Measurements from ENCODE around the gene TIGD7. TPM values are rescaled to one million over a fixed set of nuclear protein-coding genes. Genes with fewer than 3 reads are reported as not detected.

The TIGD7 gene
- total and polyA plus RNA-seq, 3 experiments from 2014 or later: 4.9 to 5.2 (median 5.1) TPM

DNA sequence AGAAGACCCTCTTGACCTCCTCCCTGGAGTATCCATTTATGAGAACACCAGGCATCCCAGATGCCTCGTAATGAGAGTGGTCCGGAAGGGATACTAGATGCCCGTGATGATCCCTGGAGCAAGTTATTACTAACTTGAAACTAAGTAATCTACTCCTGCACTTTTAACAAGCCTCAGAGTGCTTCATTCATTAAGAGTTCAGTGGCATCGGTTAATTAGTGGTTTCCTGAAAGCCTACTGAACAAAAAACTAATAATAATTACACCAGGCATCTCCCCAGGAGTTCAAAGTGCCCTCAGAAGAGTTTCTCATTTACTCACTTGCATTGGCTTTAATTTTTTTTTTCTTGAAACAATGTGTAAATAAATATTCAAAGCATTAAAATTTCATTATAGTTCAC is 22.3 kb upstream of the TIGD7 start:
- Histone ChIP-seq H3K36me3 (ENCODE audit: insufficient read depth, low read length) (no peaks in the 10 kb centered on the region), H3K4me1 (ENCODE audit: insufficient read depth, low read length) (no peaks in the 10 kb centered on the region), H3K9me3 (ENCODE audit: low read length) (peaks cover 7% of the 10 kb centered on the region), H3K27ac (ENCODE audit: low read depth, low read length) (no peak overlapping the region), H3K4me3 (ENCODE audit: low read length) (no peak overlapping the region), H3K27me3 (ENCODE audit: insufficient read depth, low read length, poor library complexity, severe bottlenecking) (no peaks in the 10 kb centered on the region)
- Mint-ChIP-seq H3K4me1 (no peaks in the 10 kb centered on the region), H3K27ac (no peak overlapping the region), H3K36me3 (peaks cover 0 to 34% (median 1%) of the 10 kb centered on the region in 3 donors), H3K9me3 (peaks cover 11 to 48% (median 22%) of the 10 kb centered on the region in 5 donors), H3K27me3 (peaks cover 0 to 2% of the 10 kb centered on the region in 2 donors), H3K4me3 (no peak overlapping the region)
- POLR2A ChIA-PET: no interaction called here
- CTCF ChIA-PET: no interaction called here
- DNase-seq: no peak

DNA sequence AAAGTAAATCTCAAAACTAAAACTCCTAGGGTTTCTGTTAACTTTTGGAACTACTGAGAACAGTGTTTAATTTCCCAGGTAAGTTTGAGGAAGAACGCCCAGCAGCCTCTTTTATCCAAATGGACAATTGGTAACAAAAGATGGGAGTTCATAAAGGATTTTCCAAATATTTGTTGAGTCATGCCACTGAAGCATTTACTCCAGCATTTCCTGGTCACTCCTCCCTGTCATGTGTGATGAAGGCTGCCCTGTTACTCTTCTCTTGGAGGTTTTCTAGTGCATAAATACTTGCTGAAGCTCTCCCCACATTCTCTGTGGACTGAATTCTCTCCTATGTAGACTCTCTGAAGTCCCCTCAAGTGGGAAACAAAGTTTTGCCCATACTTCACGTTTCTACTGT is 16.6 kb upstream of the TIGD7 start:
- no peaks in the 10 kb centered on the region for H3K4me1 Mint-ChIP-seq
- peaks cover 15% of the 10 kb centered on the region for H3K36me3 ChIP-seq (ENCODE audit: insufficient read depth, low read length)
- no peak overlapping the region for H3K27ac ChIP-seq (ENCODE audit: low read depth, low read length)
- peaks cover 31 to 83% (median 70%) of the 10 kb centered on the region in 5 donors for H3K9me3 Mint-ChIP-seq
- DNase-seq: no peak
- no peak overlapping the region for H3K4me3 Mint-ChIP-seq
- H3K27me3 Mint-ChIP-seq: peaks cover 0 to 2% of the 10 kb centered on the region in 2 donors
- POLR2A ChIA-PET: no interaction called here
- H3K36me3 Mint-ChIP-seq: peaks cover 16 to 51% (median 31%) of the 10 kb centered on the region in 3 donors
- CTCF ChIA-PET: interaction anchor here (0.6 kb wide), 1 partner anchor 34 kb away, joined by 3 read pairs; no protein-coding TSS in a partner anchor
- H3K27me3 ChIP-seq (ENCODE audit: insufficient read depth, low read length, poor library complexity, severe bottlenecking): no peaks in the 10 kb centered on the region
- H3K4me1 ChIP-seq (ENCODE audit: insufficient read depth, low read length): no peaks in the 10 kb centered on the region
- no peak overlapping the region for H3K4me3 ChIP-seq (ENCODE audit: low read length)
- peaks cover 51% of the 10 kb centered on the region for H3K9me3 ChIP-seq (ENCODE audit: low read length)
- peak overlapping the region in 1 of 8 donors; percentile 36 for H3K27ac Mint-ChIP-seq

DNA sequence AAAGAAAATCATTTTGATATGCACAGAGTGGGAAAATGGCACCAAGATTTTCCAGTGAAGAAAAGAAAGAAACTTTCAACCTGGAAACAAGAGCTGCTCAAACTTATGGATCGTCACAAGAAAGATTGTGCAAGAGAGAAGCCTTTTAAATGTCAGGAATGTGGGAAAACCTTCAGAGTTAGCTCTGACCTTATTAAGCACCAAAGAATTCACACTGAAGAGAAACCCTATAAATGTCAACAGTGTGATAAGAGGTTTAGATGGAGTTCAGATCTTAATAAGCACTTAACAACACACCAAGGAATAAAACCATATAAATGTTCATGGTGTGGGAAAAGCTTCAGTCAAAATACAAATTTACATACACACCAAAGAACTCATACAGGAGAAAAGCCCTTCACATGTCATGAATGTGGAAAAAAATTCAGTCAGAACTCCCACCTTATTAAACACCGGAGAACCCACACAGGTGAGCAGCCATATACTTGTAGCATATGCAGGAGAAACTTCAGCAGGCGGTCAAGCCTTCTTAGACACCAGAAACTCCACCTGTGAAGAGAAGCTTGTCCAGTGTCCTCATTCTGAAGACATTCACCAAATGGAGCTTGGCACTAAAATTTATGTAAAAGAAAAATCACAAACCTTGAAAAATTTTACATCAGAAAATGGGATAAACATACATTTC is 12.2 kb upstream of the TIGD7 start:
- Mint-ChIP-seq H3K9me3 (peaks cover 43 to 96% (median 87%) of the 10 kb centered on the region in 5 donors), H3K27me3 (no peaks in the 10 kb centered on the region), H3K27ac (no peak overlapping the region), H3K36me3 (peaks cover 46 to 76% (median 72%) of the 10 kb centered on the region in 3 donors), H3K4me3 (no peak overlapping the region), H3K4me1 (no peaks in the 10 kb centered on the region)
- ChIA-PET POLR2A (interaction anchor here (2.0 kb wide), 1 partner anchor 12 kb away, joined by 5 read pairs; the partner anchor contains the start of genes TIGD7 and ZNF75A), CTCF (interaction anchor here (1.4 kb wide), 1 partner anchor 12 kb away, joined by 3 read pairs; the partner anchor contains the start of gene ZNF75A)
- Histone ChIP-seq H3K27ac (ENCODE audit: low read depth, low read length) (no peak overlapping the region), H3K4me1 (ENCODE audit: insufficient read depth, low read length) (no peaks in the 10 kb centered on the region), H3K4me3 (ENCODE audit: low read length) (peak overlapping the region; percentile 30), H3K36me3 (ENCODE audit: insufficient read depth, low read length) (peaks cover 39% of the 10 kb centered on the region), H3K27me3 (ENCODE audit: insufficient read depth, low read length, poor library complexity, severe bottlenecking) (no peaks in the 10 kb centered on the region), H3K9me3 (ENCODE audit: low read length) (peaks cover 82% of the 10 kb centered on the region)
- no peak for DNase-seq

DNA sequence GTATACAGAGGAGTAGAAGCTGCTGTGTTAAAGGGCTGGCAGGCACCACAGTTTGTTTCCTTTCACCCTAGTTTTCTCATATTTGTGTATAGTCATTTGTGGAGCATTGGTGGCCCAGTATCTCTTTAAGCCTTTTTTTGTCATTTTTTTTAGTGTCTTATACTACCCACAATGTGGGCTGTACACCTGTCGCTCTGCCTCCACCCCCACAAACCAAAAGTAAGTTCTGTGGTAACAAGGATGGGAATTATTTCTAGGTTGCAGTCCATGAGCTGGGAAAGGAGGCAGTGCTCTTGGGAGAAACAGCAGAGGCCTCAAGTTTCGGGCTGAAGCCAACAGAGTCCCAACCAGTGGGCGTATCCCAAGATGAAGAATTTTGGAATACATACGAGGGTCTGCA is 6.3 kb upstream of the TIGD7 start:
- Mint-ChIP-seq H3K36me3 (peaks cover 45 to 82% (median 81%) of the 10 kb centered on the region in 3 donors), H3K4me1 (peaks cover 4 to 16% (median 13%) of the 10 kb centered on the region in 3 donors), H3K27ac (no peak overlapping the region), H3K27me3 (no peaks in the 10 kb centered on the region), H3K9me3 (peaks cover 28 to 84% (median 74%) of the 10 kb centered on the region in 5 donors), H3K4me3 (no peak overlapping the region)
- no peak for DNase-seq
- Histone ChIP-seq H3K27me3 (ENCODE audit: insufficient read depth, low read length, poor library complexity, severe bottlenecking) (no peaks in the 10 kb centered on the region), H3K4me1 (ENCODE audit: insufficient read depth, low read length) (peaks cover 5% of the 10 kb centered on the region), H3K27ac (ENCODE audit: low read depth, low read length) (no peak overlapping the region), H3K9me3 (ENCODE audit: low read length) (peaks cover 52% of the 10 kb centered on the region), H3K36me3 (ENCODE audit: insufficient read depth, low read length) (peaks cover 35% of the 10 kb centered on the region), H3K4me3 (ENCODE audit: low read length) (no peak overlapping the region)
- POLR2A ChIA-PET: no interaction called here
- CTCF ChIA-PET: no interaction called here

DNA sequence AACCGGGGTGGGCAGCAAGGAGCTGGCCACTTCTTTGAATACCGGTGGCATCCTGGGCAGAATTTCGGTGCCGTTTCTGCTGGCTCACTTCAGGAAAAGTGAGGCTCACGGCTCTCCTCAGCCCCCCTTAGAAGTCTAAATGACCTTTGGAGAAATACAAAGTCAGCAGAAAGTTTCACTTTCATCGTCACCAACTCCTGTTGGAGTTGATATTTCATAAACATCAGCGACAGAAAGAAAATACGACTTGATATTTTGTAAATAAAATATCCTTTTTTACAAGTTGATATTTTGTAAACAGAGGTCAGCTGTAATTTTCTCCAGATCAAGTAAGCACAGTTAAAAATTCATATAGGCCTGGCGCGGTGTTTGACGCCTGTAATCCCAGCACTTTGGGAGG is 848 bp upstream of the TIGD7 start:
- Mint-ChIP-seq H3K27me3 (no peaks in the 10 kb centered on the region), H3K9me3 (peaks cover 12 to 53% (median 47%) of the 10 kb centered on the region in 5 donors), H3K36me3 (peaks cover 18 to 57% (median 46%) of the 10 kb centered on the region in 3 donors), H3K4me3 (peak overlapping the region; percentile 76 to 93 (median 85)), H3K27ac (peak overlapping the region in 7 of 8 donors; percentile 63 to 89 (median 79)), H3K4me1 (peaks cover 16 to 38% (median 24%) of the 10 kb centered on the region in 3 donors)
- ChIA-PET POLR2A (interaction anchor here (0.6 to 3.0 kb wide), 10 partner anchors 10 to 195 kb away, joined by 3 to 21 read pairs (median 4); partner anchors contain the start of genes CLUAP1, ZNF174, ZNF263 and ZSCAN32), CTCF (interaction anchor here (0.9 to 1.8 kb wide), 4 partner anchors 11 to 95 kb away, joined by 3 to 6 read pairs (median 3); partner anchors contain the start of genes ZNF174, ZNF263 and ZSCAN32)
- peak overlapping the region; percentile 72 for H3K4me3 ChIP-seq (ENCODE audit: low read length)
- H3K36me3 ChIP-seq (ENCODE audit: insufficient read depth, low read length): peaks cover 14% of the 10 kb centered on the region
- no peaks in the 10 kb centered on the region for H3K27me3 ChIP-seq (ENCODE audit: insufficient read depth, low read length, poor library complexity, severe bottlenecking)
- no peak overlapping the region for H3K27ac ChIP-seq (ENCODE audit: low read depth, low read length)
- no peak for DNase-seq
- peaks cover 19% of the 10 kb centered on the region for H3K9me3 ChIP-seq (ENCODE audit: low read length)
- peaks cover 18% of the 10 kb centered on the region for H3K4me1 ChIP-seq (ENCODE audit: insufficient read depth, low read length)

DNA sequence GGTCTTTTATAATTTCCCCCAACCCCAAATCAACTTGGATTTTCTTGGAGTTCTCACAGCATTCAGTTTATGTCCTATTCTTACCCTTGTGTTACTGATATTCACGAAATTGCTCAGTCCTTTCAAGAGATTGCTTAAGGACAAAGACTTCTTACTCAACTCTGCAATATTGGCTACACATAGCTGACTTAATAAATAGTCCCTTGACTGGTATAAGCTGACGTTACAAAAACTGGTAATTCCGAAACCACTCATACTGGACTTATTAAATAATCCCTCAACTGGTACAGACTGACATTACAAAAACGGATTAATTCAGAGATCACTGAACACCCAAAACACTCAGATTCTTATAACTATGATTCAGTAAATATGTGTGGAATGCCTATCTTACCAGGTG is 860 bp downstream of the TIGD7 start:
- Histone ChIP-seq H3K36me3 (ENCODE audit: insufficient read depth, low read length) (peaks cover 14% of the 10 kb centered on the region), H3K27me3 (ENCODE audit: insufficient read depth, low read length, poor library complexity, severe bottlenecking) (no peaks in the 10 kb centered on the region), H3K4me1 (ENCODE audit: insufficient read depth, low read length) (peaks cover 18% of the 10 kb centered on the region), H3K27ac (ENCODE audit: low read depth, low read length) (no peak overlapping the region), H3K9me3 (ENCODE audit: low read length) (peaks cover 20% of the 10 kb centered on the region), H3K4me3 (ENCODE audit: low read length) (peak overlapping the region; percentile 72)
- Mint-ChIP-seq H3K27ac (peak overlapping the region in 7 of 8 donors; percentile 21 to 90 (median 87)), H3K4me3 (peak overlapping the region; percentile 79 to 93 (median 85)), H3K27me3 (no peaks in the 10 kb centered on the region), H3K9me3 (peaks cover 13 to 53% (median 48%) of the 10 kb centered on the region in 5 donors), H3K36me3 (peaks cover 26 to 61% (median 53%) of the 10 kb centered on the region in 3 donors), H3K4me1 (peaks cover 16 to 38% (median 24%) of the 10 kb centered on the region in 3 donors)
- no peak for DNase-seq
- POLR2A ChIA-PET: interaction anchor here (0.6 to 3.0 kb wide), 6 partner anchors 12 to 456 kb away, joined by 3 to 21 read pairs (median 6); partner anchors contain the start of genes ZNF174, ZNF263 and ZSCAN32
- CTCF ChIA-PET: interaction anchor here (1.1 to 1.5 kb wide), 2 partner anchors 19 to 21 kb away, joined by 3 to 5 read pairs; partner anchors contain the start of gene ZNF263

DNA sequence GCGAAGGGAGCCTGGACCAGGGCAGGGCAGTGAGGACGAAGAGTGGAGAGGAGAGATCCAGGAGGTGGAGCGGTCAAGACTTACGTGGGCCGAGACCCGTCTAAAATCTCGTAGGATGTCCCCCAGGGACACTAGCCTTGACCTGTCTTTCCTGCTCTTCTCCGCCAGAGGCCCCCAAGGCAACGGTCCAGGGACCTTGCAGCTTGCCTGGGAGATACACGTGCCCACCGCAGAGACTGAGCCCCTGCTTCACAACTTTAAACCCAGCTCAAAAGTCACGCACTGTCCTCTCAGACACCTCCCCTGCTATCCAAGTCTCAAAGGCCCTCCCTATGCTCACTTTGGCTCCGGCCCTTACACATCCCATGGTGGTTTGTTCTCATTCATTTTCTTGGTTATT is 9.4 kb downstream of the TIGD7 start:
- Histone ChIP-seq H3K36me3 (ENCODE audit: insufficient read depth, low read length) (peaks cover 13% of the 10 kb centered on the region), H3K4me1 (ENCODE audit: insufficient read depth, low read length) (no peaks in the 10 kb centered on the region), H3K27me3 (ENCODE audit: insufficient read depth, low read length, poor library complexity, severe bottlenecking) (no peaks in the 10 kb centered on the region), H3K27ac (ENCODE audit: low read depth, low read length) (no peak overlapping the region), H3K9me3 (ENCODE audit: low read length) (peaks cover 29% of the 10 kb centered on the region), H3K4me3 (ENCODE audit: low read length) (no peak overlapping the region)
- Mint-ChIP-seq H3K36me3 (peaks cover 29 to 69% (median 62%) of the 10 kb centered on the region in 3 donors), H3K27ac (peak overlapping the region in 1 of 8 donors; percentile 13), H3K4me3 (no peak overlapping the region), H3K9me3 (peaks cover 23 to 81% (median 72%) of the 10 kb centered on the region in 5 donors), H3K27me3 (no peaks in the 10 kb centered on the region), H3K4me1 (peaks cover 5 to 12% (median 7%) of the 10 kb centered on the region in 3 donors)
- POLR2A ChIA-PET: no interaction called here
- CTCF ChIA-PET: no interaction called here
- no peak for DNase-seq

DNA sequence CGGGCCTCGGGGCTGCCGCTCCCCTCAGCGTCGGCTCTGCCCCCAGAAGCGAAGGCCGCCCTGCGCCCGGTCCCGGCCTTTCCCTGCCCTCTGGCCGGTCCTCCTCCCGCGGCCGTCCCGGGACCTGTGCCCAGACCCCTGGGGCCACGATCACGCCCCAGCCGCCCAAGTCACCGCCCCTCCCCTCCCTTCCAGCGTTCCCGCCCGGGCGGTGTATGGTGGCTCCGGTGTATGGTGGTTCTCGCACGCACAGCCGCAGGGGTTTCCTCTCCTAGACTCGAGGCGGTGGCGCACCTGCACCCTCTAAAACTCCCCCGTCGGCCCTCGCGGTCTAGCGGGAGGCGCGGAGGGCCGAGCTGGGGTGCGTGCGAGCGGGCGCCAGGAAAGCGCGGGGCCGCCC is 10.0 kb downstream of the TIGD7 start:
- H3K27ac Mint-ChIP-seq: no peak overlapping the region
- H3K36me3 Mint-ChIP-seq: peaks cover 29 to 69% (median 62%) of the 10 kb centered on the region in 3 donors
- H3K27me3 Mint-ChIP-seq: no peaks in the 10 kb centered on the region
- H3K9me3 Mint-ChIP-seq: peaks cover 26 to 81% (median 73%) of the 10 kb centered on the region in 5 donors
- Histone ChIP-seq H3K36me3 (ENCODE audit: insufficient read depth, low read length) (peaks cover 19% of the 10 kb centered on the region), H3K9me3 (ENCODE audit: low read length) (peaks cover 35% of the 10 kb centered on the region), H3K27me3 (ENCODE audit: insufficient read depth, low read length, poor library complexity, severe bottlenecking) (no peaks in the 10 kb centered on the region), H3K4me1 (ENCODE audit: insufficient read depth, low read length) (no peaks in the 10 kb centered on the region), H3K4me3 (ENCODE audit: low read length) (no peak overlapping the region), H3K27ac (ENCODE audit: low read depth, low read length) (no peak overlapping the region)
- no peak overlapping the region for H3K4me3 Mint-ChIP-seq
- no peak for DNase-seq
- ChIA-PET POLR2A (no interaction called here), CTCF (no interaction called here)
- H3K4me1 Mint-ChIP-seq: peaks cover 5 to 12% (median 7%) of the 10 kb centered on the region in 3 donors

Data from CD8-positive, alpha-beta memory T cell (primary cell).